ENCODE results near the gene IDH3G. TPM values are rescaled to one million over a fixed set of nuclear protein-coding genes. Genes with fewer than 3 reads are reported as not detected.

IDH3G gene
- total RNA-seq, 3 donors from 2014 or later = 75.4 to 91.5 (median 76.5) TPM

DNA sequence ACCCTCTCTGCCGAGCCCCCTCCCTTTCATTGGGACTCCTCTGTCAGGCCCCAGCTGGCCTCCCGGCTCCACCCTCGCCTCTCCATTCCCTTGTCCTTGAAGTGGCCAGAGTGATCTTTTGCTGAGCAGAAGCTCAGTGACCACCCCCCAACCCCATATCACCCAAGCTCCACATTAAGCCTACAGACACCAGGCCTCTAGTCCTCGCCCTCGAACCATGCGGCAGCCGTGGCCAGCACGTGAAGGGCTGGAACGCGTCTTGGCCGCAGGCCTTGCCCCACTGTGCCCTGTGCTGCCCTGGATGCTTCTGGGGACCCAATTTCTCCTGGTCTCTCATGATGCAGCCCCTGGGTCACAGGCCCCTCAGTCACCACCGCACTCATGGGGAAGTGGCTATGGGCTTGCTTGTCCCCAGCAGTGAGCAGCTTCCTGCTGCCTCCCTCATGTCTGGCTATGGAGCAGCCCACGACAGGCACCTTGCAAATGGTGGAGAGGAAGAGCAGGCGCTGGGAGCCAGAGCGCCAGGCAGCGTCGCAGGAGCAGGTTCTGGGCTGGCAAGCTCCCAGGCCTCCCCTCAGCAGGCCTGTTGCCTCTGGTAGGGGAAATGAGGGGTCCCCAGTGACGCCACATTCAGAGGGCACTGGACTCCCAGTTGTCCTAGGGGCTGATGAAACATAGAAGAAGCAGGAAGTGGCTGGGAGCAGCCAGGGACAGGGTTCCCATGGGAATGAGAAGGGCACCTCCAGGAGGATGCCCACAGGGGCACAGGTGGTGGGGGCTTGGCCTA, 14.1 kb downstream of the IDH3G start:
- Histone ChIP-seq H3K27me3 (peaks cover 0 to 61% of the 10 kb centered on the region in 2 donors), H3K36me3 (no peaks in the 10 kb centered on the region), H3K9me3 (no peaks in the 10 kb centered on the region), H3K27ac (no peak overlapping the region), H3K4me3 (peak overlapping the region in 1 of 3 donors; percentile 37), H3K4me1 (no peaks in the 10 kb centered on the region)
- DNase-seq (ENCODE audit: low spot score in 2 of 2) = no peak
- TF ChIP-seq POLR2A (IDR thresholded peaks at IDR 0.05) (no peak), POLR2AphosphoS5 (IDR thresholded peaks at IDR 0.05) (no peak), CTCF (IDR thresholded peaks at IDR 0.05) (no peak)
- intact Hi-C loops (cut with DNase I; ENCODE audit: low total_unique reads) = no loop called here

- Histone ChIP-seq H3K4me3 (no peak overlapping the region), H3K27me3 (peaks cover 0 to 61% of the 10 kb centered on the region in 2 donors), H3K4me1 (no peaks in the 10 kb centered on the region), H3K9me3 (no peaks in the 10 kb centered on the region), H3K36me3 (no peaks in the 10 kb centered on the region), H3K27ac (peak overlapping the region in 1 of 2 donors; percentile 19)
- no peak for TF ChIP-seq POLR2A (IDR thresholded peaks at IDR 0.05)
- no peak for TF ChIP-seq CTCF (IDR thresholded peaks at IDR 0.05)
- TF ChIP-seq POLR2AphosphoS5 (IDR thresholded peaks at IDR 0.05) = no peak
- no peak for DNase-seq (ENCODE audit: low spot score in 2 of 2)
- intact Hi-C loops (cut with DNase I; ENCODE audit: low total_unique reads) = no loop called here
These were observed 15.5 kb downstream of the IDH3G start for GRCh38 chrX:153778684-153779101.

DNA sequence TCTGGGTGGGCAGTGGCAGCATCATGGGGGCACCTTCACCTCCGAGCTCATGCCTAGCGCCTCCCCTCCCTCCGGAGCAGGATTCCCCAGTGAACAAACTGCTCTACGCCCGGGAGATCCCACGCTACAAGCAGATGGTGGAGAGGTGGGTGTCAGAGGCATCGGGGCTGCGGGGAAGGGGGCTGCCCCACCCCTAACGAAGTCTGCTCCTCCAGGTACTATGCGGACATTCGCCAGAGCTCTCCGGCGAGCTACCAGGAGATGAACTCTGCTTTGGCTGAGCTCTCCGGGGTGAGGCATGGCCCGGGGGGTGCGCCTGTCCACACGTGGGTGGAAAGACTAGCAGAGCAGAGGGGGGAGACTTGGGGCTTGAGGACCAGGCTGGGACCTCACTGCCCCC, 16.0 kb downstream of the IDH3G start:
- TF ChIP-seq POLR2A (IDR thresholded peaks at IDR 0.05) (no peak), CTCF (IDR thresholded peaks at IDR 0.05) (no peak)
- Histone ChIP-seq H3K27me3 (peaks cover 0 to 58% of the 10 kb centered on the region in 2 donors), H3K9me3 (no peaks in the 10 kb centered on the region), H3K36me3 (no peaks in the 10 kb centered on the region), H3K27ac (no peak overlapping the region), H3K4me1 (no peaks in the 10 kb centered on the region), H3K4me3 (no peak overlapping the region)
- DNase-seq (ENCODE audit: low spot score in 2 of 2) = no peak
- intact Hi-C loops (cut with DNase I; ENCODE audit: low total_unique reads) = no loop called here

GRCh38 chrX:153777261-153778090, 16.7 kb downstream of the IDH3G start:
- Histone ChIP-seq H3K36me3 (no peaks in the 10 kb centered on the region), H3K9me3 (no peaks in the 10 kb centered on the region), H3K4me3 (no peak overlapping the region), H3K4me1 (no peaks in the 10 kb centered on the region), H3K27me3 (peaks cover 0 to 60% of the 10 kb centered on the region in 2 donors), H3K27ac (no peak overlapping the region)
- no peak for DNase-seq (ENCODE audit: low spot score in 2 of 2)
- TF ChIP-seq POLR2A (IDR thresholded peaks at IDR 0.05) = no peak
- no peak for TF ChIP-seq POLR2AphosphoS5 (IDR thresholded peaks at IDR 0.05)
- no peak for TF ChIP-seq CTCF (IDR thresholded peaks at IDR 0.05)
- intact Hi-C loops (cut with DNase I; ENCODE audit: low total_unique reads) = no loop called here

GRCh38 chrX:153776611-153777045, 17.5 kb downstream of the IDH3G start:
- Histone ChIP-seq H3K27ac (no peak overlapping the region), H3K36me3 (no peaks in the 10 kb centered on the region), H3K4me1 (no peaks in the 10 kb centered on the region), H3K9me3 (no peaks in the 10 kb centered on the region), H3K27me3 (peaks cover 0 to 60% of the 10 kb centered on the region in 2 donors), H3K4me3 (no peak overlapping the region)
- TF ChIP-seq POLR2AphosphoS5 (IDR thresholded peaks at IDR 0.05) (no peak), CTCF (IDR thresholded peaks at IDR 0.05) (no peak), POLR2A (IDR thresholded peaks at IDR 0.05) (no peak)
- intact Hi-C loops (cut with DNase I; ENCODE audit: low total_unique reads) = no loop called here
- DNase-seq (ENCODE audit: low spot score in 2 of 2) = no peak

Data from breast epithelium (tissue), 4 donors.